GM12878 (cell line): ENCODE results near the gene LRRC27. TPM values are rescaled to one million over a fixed set of nuclear protein-coding genes. Genes with fewer than 3 reads are reported as not detected.
"Not testable (repeated sequence)": the region's sequence is repeated elsewhere in the genome, so short reads cannot be mapped to it uniquely, and the experiment has no call there.

Experiments
- ATAC-seq: fragments of 200-7000 bp; cut with Tn5 transposase; 3 replicates; pipeline ENCODE4 v1.9.1; 2020; ENCODE audit warnings: mild to moderate bottlenecking, moderate library complexity
- BruUV-seq: library from RNA; stranded (reverse); fragments of 400-500 nt; replicated peaks from 2 replicates; lab custom pipeline; 2021; lab: Mats Ljungman, UMichigan
- CTCF ChIA-PET: fragments of 300-600 bp; sonication (Branson Sonifier 250); formaldehyde crosslinking; extraction: SDS; loops from one replicate; lab custom pipeline; 2021; ENCODE audit warnings: inconsistent platforms; lab: Yijun Ruan, JAX
- POLR2A ChIA-PET: fragments of 350-600 bp; formaldehyde crosslinking; extraction: SDS; loops from one replicate; lab custom pipeline; 2021; ENCODE audit warnings: inconsistent platforms; lab: Charles Lee
- RAD21 ChIA-PET: fragments of 300-600 bp; sonication (Branson Sonifier 250); formaldehyde crosslinking; loops from one replicate; lab custom pipeline; 2023; ENCODE audit warnings: antibody characterized with exemption; ENCODE audit not compliant: unreplicated experiment; lab: Charles Lee
- SMC1A ChIA-PET: fragments of 300-600 bp; sonication (Branson Sonifier 250); formaldehyde crosslinking; loops from one replicate; lab custom pipeline; 2023; ENCODE audit not compliant: unreplicated experiment, uncharacterized antibody; lab: Charles Lee
- DNase-seq: peaks from one replicate; pipeline ENCODE4 v3.0.0-alpha.2; 2011; ENCODE audit warnings: low read depth, low spot score
- FAIRE-seq: peaks from 3 replicates; lab custom pipeline; 2011; peaks lifted over from hg19 to GRCh38; lab: Jason Lieb, UNC
- H2AFZ ChIP-seq: 2 replicates; pipeline ENCODE4 v1.6.0; 2011; ENCODE audit warnings: low read depth, low read length, control low read depth; ENCODE audit not compliant: control insufficient read depth
- H3K27ac ChIP-seq: 2 replicates; pipeline ENCODE4 v1.5.1; 2011; ENCODE audit warnings: control low read depth; ENCODE audit not compliant: control insufficient read depth, insufficient read depth
- H3K27me3 ChIP-seq, 2 experiments: replicated peaks in 1 of 2; 2 replicates each; pipeline versions ENCODE4 v1.6.0 to v1.6.1; 2011; ENCODE audit warnings: low read length in 1 of 2; ENCODE audit not compliant: control insufficient read depth in 2 of 2, insufficient read depth in 2 of 2
- H3K36me3 ChIP-seq, 2 experiments: 2 replicates each; pipeline ENCODE4 v1.5.1; 2011; ENCODE audit warnings: low read length in 1 of 2; ENCODE audit not compliant: control insufficient read depth in 2 of 2, insufficient read depth in 2 of 2
- H3K4me1 ChIP-seq: 2 replicates; pipeline ENCODE4 v1.6.1; 2011; ENCODE audit warnings: mild to moderate bottlenecking, low read length, moderate library complexity, mixed read lengths; ENCODE audit not compliant: control insufficient read depth, insufficient read depth
- H3K4me2 ChIP-seq: 2 replicates; pipeline ENCODE4 v1.6.0; 2011; ENCODE audit warnings: control low read depth; ENCODE audit not compliant: control insufficient read depth, insufficient read depth
- H3K4me3 ChIP-seq: fragments of 200-600 bp; sonication (generic); 2 replicates; pipeline ENCODE4 v1.5.1; 2016
- H3K79me2 ChIP-seq: 2 replicates; pipeline ENCODE4 v1.6.0; 2011; ENCODE audit warnings: low read length; ENCODE audit not compliant: control insufficient read depth, insufficient read depth
- H3K9ac ChIP-seq: 2 replicates; pipeline ENCODE4 v1.8.0; 2011; ENCODE audit warnings: low read length, control low read depth, mixed read lengths; ENCODE audit not compliant: control insufficient read depth, insufficient read depth
- H3K9me3 ChIP-seq: replicated peaks from 3 replicates; pipeline ENCODE4 v1.5.1; 2011; ENCODE audit warnings: mild to moderate bottlenecking, low read length; ENCODE audit not compliant: control insufficient read depth, insufficient read depth
- H4K20me1 ChIP-seq: 2 replicates; pipeline ENCODE4 v1.6.0; 2011; ENCODE audit not compliant: control insufficient read depth, insufficient read depth
- ETV6 ChIP-seq, 2 experiments: fragments of 450-650 bp in 1 of 2; IDR thresholded peaks in 1 of 2; conservative IDR thresholded peaks in 1 of 2; 2 replicates each; pipeline ENCODE4 v1.6.1; 2014; ENCODE audit warnings: antibody characterized with exemption in 1 of 2, borderline replicate concordance in 1 of 2, low read depth in 1 of 2, mild to moderate bottlenecking in 1 of 2, moderate library complexity in 1 of 2
- FOXK2 ChIP-seq: fragments of 450-650 bp; IDR thresholded peaks from 2 replicates; pipeline ENCODE4 v1.6.1; 2017; ENCODE audit warnings: mild to moderate bottlenecking, moderate library complexity
- JUNB ChIP-seq: IDR thresholded peaks from 2 replicates; pipeline ENCODE4 v1.6.1; 2016; ENCODE audit warnings: antibody characterized with exemption, mild to moderate bottlenecking
- KDM1A ChIP-seq: fragments of 200-600 bp; sonication (generic); IDR thresholded peaks from 2 replicates; pipeline ENCODE4 v1.6.1; 2016; ENCODE audit warnings: borderline replicate concordance
- NFIC ChIP-seq: IDR thresholded peaks from 2 replicates; pipeline ENCODE4 v1.6.1; 2012; ENCODE audit warnings: low read depth, mild to moderate bottlenecking, inconsistent platforms, low read length, moderate library complexity
- NFYA ChIP-seq: IDR thresholded peaks from 2 replicates; pipeline ENCODE4 v1.6.1; 2011; ENCODE audit warnings: low read depth, mild to moderate bottlenecking, low read length, improper control_type of control experiment, borderline replicate concordance
- PAX8 ChIP-seq: fragments of 450-650 bp; IDR thresholded peaks from 2 replicates; pipeline ENCODE4 v1.6.1; 2017; ENCODE audit warnings: mild to moderate bottlenecking, moderate library complexity
- SIN3A ChIP-seq: IDR thresholded peaks from 2 replicates; pipeline ENCODE4 v1.6.1; 2012; ENCODE audit warnings: low read depth, low read length, improper control_type of control experiment
- SMARCA5 ChIP-seq: fragments of 450-650 bp; IDR thresholded peaks from 2 replicates; pipeline ENCODE4 v1.6.1; 2017; ENCODE audit warnings: mild to moderate bottlenecking
- SMC3 ChIP-seq: IDR thresholded peaks from 2 replicates; pipeline ENCODE4 v1.6.1; 2011; ENCODE audit warnings: low read length, improper control_type of control experiment, borderline replicate concordance
- SUPT20H ChIP-seq: IDR thresholded peaks from 2 replicates; pipeline ENCODE4 v1.6.1; 2011; ENCODE audit warnings: low read depth, mild to moderate bottlenecking, low read length, moderate library complexity, borderline replicate concordance; ENCODE audit not compliant: control insufficient read depth
- TCF3 ChIP-seq: IDR thresholded peaks from 2 replicates; pipeline ENCODE4 v1.6.1; 2012; ENCODE audit warnings: low read depth, mild to moderate bottlenecking, low read length, borderline replicate concordance; ENCODE audit not compliant: insufficient read depth
- WRNIP1 ChIP-seq: IDR thresholded peaks from 2 replicates; pipeline ENCODE4 v1.6.1; 2011; ENCODE audit warnings: low read depth, low read length, improper control_type of control experiment, borderline replicate concordance
- ZNF207 ChIP-seq: fragments of 450-650 bp; IDR thresholded peaks from 2 replicates; pipeline ENCODE4 v1.6.1; 2014; ENCODE audit warnings: antibody characterized with exemption, mild to moderate bottlenecking, borderline replicate concordance
- ZNF622 ChIP-seq: fragments of 450-650 bp; IDR thresholded peaks from 2 replicates; pipeline ENCODE4 v1.6.1; 2017; ENCODE audit warnings: mild to moderate bottlenecking, inconsistent platforms
- WGBS: methylation state at CpG from one replicate; pipeline ENCODE4 v1.1.6; 2016; ENCODE audit warnings: low lambda C conversion rate; ENCODE audit not compliant: insufficient replicate concordance, insufficient coverage; ENCODE audit errors: missing lambda C conversion rate; 5-methylcytosine and 5-hydroxymethylcytosine counted together
- in situ Hi-C: fragments of 300-500 bp; cut with MboI; formaldehyde crosslinking; loops from 9 replicates; pipeline ENCODE4 v1.14.3; 2018; ENCODE audit warnings: mixed read lengths
- intact Hi-C: fragments of 100-400 bp; cut with micrococcal nuclease; formaldehyde crosslinking; loops from one replicate; pipeline ENCODE4 v1.14.2; 2022; ENCODE audit not compliant: unreplicated experiment
- polyA plus RNA-seq, 11 experiments: library from polyadenylated mRNA; depleted of rRNA in 4 of 11; unstranded in 6 of 11; stranded (reverse) in 5 of 11; fragments of >200 nt; fragmentation: Nextera tagmentation in 4 of 11; fragmentation: Illumina TruSeq in 1 of 11; extraction: Ambion mirVana in 4 of 11; extraction: Trizol in 1 of 11; gene quantifications; 1 replicate in 1 of 11; 2 replicates in 10 of 11; pipeline versions ENCODE4 v1.2.1 to v1.2.3, GENCODE V29; 2011 to 2016; ENCODE audit warnings: inconsistent platforms in 2 of 11, missing spikeins in 2 of 11, low read depth in 1 of 11
- total RNA-seq, 4 experiments: library from RNA; depleted of rRNA in 3 of 4; stranded (reverse); fragments of >200 nt in 3 of 4; fragmentation: Illumina TruSeq in 1 of 4; extraction: Trizol in 1 of 4; gene quantifications; 2 replicates each; pipeline versions ENCODE4 v1.2.1 to v1.2.3, GENCODE V29; 2013 to 2021
- TF ChIP-seq, protein P1 (sequence below): fragments of 450-650 bp; IDR thresholded peaks from 2 replicates; pipeline ENCODE4 v1.6.1; 2016; ENCODE audit warnings: mild to moderate bottlenecking
- TF ChIP-seq, protein P2 (sequence below): IDR thresholded peaks from 2 replicates; pipeline ENCODE4 v1.6.1; 2012; ENCODE audit warnings: mild to moderate bottlenecking, low read depth, low read length

Gene LRRC27
- total and polyA plus RNA-seq, 10 of the 15 experiments (the other 5 are each of a cell fraction or from before 2014, with no cell fraction given): 0.48 to 6.9 (median 4.7) TPM

DNA sequence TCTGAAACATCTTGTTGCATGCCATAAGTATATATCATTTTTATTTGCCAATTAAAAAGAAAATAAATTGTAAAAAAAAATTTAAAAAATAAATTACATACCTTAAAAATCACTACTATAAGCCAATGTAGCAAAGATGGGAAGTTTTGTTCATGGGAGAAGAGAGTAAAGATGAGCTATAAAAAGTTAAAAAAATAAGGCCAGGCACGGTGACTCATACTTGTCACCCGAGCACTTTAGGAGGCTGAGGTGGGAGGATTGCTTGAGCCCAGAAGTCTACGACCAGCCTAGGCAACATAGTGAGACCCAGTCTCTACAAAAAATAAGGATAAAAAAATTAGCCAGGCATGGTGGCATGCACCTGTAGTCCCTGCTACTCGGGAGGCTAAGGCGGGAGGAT, 15.9 kb upstream of the LRRC27 start:
- WGBS: 50% methylated on average over 5 of the region's 5 CpGs
- CTCF ChIA-PET: no interaction called here
- no peak for FAIRE-seq

DNA sequence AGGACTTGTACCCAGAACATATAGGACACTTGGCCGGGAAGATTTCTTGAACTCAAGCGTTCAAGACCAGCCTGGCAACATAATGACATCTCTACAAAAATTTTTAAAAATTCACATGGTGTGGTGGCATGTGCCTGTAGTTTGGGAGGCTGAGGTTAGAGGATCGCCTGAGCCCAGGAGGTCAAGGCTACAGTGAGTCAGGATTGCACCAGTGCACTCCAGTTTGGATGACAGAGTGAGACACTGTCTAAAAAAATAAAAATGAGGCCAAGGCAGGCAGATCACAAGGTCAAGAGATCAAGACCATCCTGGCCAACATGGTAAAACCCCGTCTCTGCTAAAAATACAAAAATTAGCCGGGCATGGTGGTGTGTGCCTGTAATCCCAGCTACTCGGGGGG, 14.5 kb upstream of the LRRC27 start:
- BruUV-seq: not testable (repeated sequence)

More for the DNA sequence above, 15.9 kb upstream of the LRRC27 start:
- H3K4me3 ChIP-seq: no peak overlapping the region
- SMC1A ChIA-PET: no interaction called here
- H3K9ac ChIP-seq: no peak overlapping the region
- H3K4me1 ChIP-seq: peaks cover 19% of the 10 kb centered on the region
- H3K27ac ChIP-seq: no peak overlapping the region
- H2AFZ ChIP-seq: no peak overlapping the region
- no peak for TF ChIP-seq SMC3
- TF ChIP-seq SMARCA5: no peak
- no peak for TF ChIP-seq NFYA
- no peak for TF ChIP-seq PAX8
- TF ChIP-seq NFIC: no peak
- TF ChIP-seq SIN3A: no peak
- TF ChIP-seq FOXK2: no peak
- no peak for TF ChIP-seq ZNF622
- TF ChIP-seq ETV6 (conservative IDR thresholded peaks at IDR 0.05 in 1 of 2, IDR thresholded peaks at IDR 0.05 in 1 of 2; ENCODE audit: borderline replicate concordance in 1 of 2, low read depth in 1 of 2): no peak
- TF ChIP-seq WRNIP1: no peak
- no peak for TF ChIP-seq TCF3
- TF ChIP-seq KDM1A: no peak
- TF ChIP-seq, protein P1, sequence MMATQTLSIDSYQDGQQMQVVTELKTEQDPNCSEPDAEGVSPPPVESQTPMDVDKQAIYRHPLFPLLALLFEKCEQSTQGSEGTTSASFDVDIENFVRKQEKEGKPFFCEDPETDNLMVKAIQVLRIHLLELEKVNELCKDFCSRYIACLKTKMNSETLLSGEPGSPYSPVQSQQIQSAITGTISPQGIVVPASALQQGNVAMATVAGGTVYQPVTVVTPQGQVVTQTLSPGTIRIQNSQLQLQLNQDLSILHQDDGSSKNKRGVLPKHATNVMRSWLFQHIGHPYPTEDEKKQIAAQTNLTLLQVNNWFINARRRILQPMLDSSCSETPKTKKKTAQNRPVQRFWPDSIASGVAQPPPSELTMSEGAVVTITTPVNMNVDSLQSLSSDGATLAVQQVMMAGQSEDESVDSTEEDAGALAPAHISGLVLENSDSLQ: no peak
- TF ChIP-seq, protein P2, sequence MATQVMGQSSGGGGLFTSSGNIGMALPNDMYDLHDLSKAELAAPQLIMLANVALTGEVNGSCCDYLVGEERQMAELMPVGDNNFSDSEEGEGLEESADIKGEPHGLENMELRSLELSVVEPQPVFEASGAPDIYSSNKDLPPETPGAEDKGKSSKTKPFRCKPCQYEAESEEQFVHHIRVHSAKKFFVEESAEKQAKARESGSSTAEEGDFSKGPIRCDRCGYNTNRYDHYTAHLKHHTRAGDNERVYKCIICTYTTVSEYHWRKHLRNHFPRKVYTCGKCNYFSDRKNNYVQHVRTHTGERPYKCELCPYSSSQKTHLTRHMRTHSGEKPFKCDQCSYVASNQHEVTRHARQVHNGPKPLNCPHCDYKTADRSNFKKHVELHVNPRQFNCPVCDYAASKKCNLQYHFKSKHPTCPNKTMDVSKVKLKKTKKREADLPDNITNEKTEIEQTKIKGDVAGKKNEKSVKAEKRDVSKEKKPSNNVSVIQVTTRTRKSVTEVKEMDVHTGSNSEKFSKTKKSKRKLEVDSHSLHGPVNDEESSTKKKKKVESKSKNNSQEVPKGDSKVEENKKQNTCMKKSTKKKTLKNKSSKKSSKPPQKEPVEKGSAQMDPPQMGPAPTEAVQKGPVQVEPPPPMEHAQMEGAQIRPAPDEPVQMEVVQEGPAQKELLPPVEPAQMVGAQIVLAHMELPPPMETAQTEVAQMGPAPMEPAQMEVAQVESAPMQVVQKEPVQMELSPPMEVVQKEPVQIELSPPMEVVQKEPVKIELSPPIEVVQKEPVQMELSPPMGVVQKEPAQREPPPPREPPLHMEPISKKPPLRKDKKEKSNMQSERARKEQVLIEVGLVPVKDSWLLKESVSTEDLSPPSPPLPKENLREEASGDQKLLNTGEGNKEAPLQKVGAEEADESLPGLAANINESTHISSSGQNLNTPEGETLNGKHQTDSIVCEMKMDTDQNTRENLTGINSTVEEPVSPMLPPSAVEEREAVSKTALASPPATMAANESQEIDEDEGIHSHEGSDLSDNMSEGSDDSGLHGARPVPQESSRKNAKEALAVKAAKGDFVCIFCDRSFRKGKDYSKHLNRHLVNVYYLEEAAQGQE: no peak
- no peak for TF ChIP-seq JUNB
- no peak for TF ChIP-seq SUPT20H
- TF ChIP-seq ZNF207: no peak
- POLR2A ChIA-PET: no interaction called here
- RAD21 ChIA-PET: no interaction called here
- H4K20me1 ChIP-seq: no peaks in the 10 kb centered on the region
- DNase-seq: no peak
- intact Hi-C loops (no loop called here), in situ Hi-C loops (no loop called here)
- H3K36me3 ChIP-seq: no peaks in the 10 kb centered on the region
- BruUV-seq: no TSS peak
- no peaks in the 10 kb centered on the region; a peak in 2 of 4 replicates for H3K27me3 ChIP-seq
- H3K9me3 ChIP-seq: no peaks in the 10 kb centered on the region; the same call in 2 of the 3 replicates
- no peak for ATAC-seq
- H3K79me2 ChIP-seq: no peaks in the 10 kb centered on the region
- no peak overlapping the region for H3K4me2 ChIP-seq

More for the DNA sequence above, 14.5 kb upstream of the LRRC27 start:
- H3K27ac ChIP-seq, H3K9me3 ChIP-seq, POLR2A ChIA-PET, SMC1A ChIA-PET, H3K4me2 ChIP-seq, H3K79me2 ChIP-seq, H3K27me3 ChIP-seq, H4K20me1 ChIP-seq, DNase-seq, H2AFZ ChIP-seq, CTCF ChIA-PET, H3K9ac ChIP-seq, RAD21 ChIA-PET, H3K36me3 ChIP-seq, ATAC-seq, H3K4me3 ChIP-seq, FAIRE-seq, intact Hi-C loops, in situ Hi-C loops: not testable (repeated sequence)
- H3K4me1 ChIP-seq: peaks cover 21% of the 10 kb centered on the region
- WGBS: 75% methylated on average over 6 of the region's 6 CpGs
